B cell (primary cell): ENCODE data around the gene SLC38A1. TPM values are rescaled to one million over a fixed set of nuclear protein-coding genes. Genes with fewer than 3 reads are reported as not detected.

Experiments used
- ATAC-seq: fragments of 200-7000 bp; cut with Tn5 transposase; one replicate; pipeline ENCODE4 v1.10.0; 2021; ENCODE audit warnings: low read depth, mild to moderate bottlenecking, moderate number of reproducible peaks, moderate library complexity
- CTCF ChIA-PET: fragments of 350-600 bp; sonication (Branson Sonifier 250); formaldehyde crosslinking; loops from one replicate; lab custom pipeline; 2021; ENCODE audit warnings: antibody characterized with exemption, inconsistent platforms; lab: Charles Lee
- POLR2A ChIA-PET: fragments of 350-600 bp; sonication (Branson Sonifier 250); formaldehyde crosslinking; loops from one replicate; lab custom pipeline; 2021; ENCODE audit warnings: antibody characterized with exemption; lab: Charles Lee
- DNase-seq: peaks from one replicate; pipeline ENCODE4 v3.0.0; 2013
- H2AFZ ChIP-seq: 2 replicates; pipeline ENCODE4 v1.6.1; 2012; ENCODE audit warnings: mild to moderate bottlenecking, low read depth, low read length; ENCODE audit not compliant: insufficient read depth, poor library complexity, severe bottlenecking
- H3K27ac ChIP-seq, 2 donors: 1 replicate in 1 of 2; 2 replicates in 1 of 2; pipeline ENCODE4 v1.5.1; 2012 to 2013; ENCODE audit warnings: low read length in 2 of 2, mild to moderate bottlenecking in 2 of 2, moderate library complexity in 1 of 2
- H3K27me3 ChIP-seq, 4 experiments: fragments of 200-600 bp in 1 of 4; sonication (generic) in 1 of 4; replicated peaks in 1 of 4; 1 replicate in 2 of 4; 2 replicates in 2 of 4; pipeline versions ENCODE4 v1.6.1 to v1.7.0; 2013 to 2016; ENCODE audit warnings: low read length in 3 of 4, mild to moderate bottlenecking in 2 of 4, mixed read lengths in 1 of 4, moderate library complexity in 1 of 4; ENCODE audit not compliant: insufficient read depth in 4 of 4, control insufficient read depth in 3 of 4; ENCODE audit errors: control extremely low read depth in 1 of 4
- H3K36me3 ChIP-seq, 2 experiments: replicated peaks in 1 of 2; 1 replicate in 1 of 2; 2 replicates in 1 of 2; pipeline versions ENCODE4 v1.6.1 to v1.7.1; 2013; ENCODE audit warnings: low read length in 1 of 2; ENCODE audit not compliant: insufficient read depth in 2 of 2, control insufficient read depth in 1 of 2; ENCODE audit errors: control extremely low read depth in 1 of 2, extremely low read depth in 1 of 2
- H3K4me1 ChIP-seq, 2 donors: fragments of 200-600 bp in 1 of 2; sonication (generic) in 1 of 2; 1 replicate in 1 of 2; 2 replicates in 1 of 2; pipeline versions ENCODE4 v1.5.1 to v1.6.1; 2013 to 2017; ENCODE audit warnings: low read length in 2 of 2; ENCODE audit not compliant: control insufficient read depth in 2 of 2, insufficient read depth in 2 of 2
- H3K4me2 ChIP-seq: replicated peaks from 2 replicates; pipeline ENCODE3; 2012; ENCODE audit warnings: mild to moderate bottlenecking, low read depth, low read length; ENCODE audit not compliant: poor library complexity, severe bottlenecking
- H3K4me3 ChIP-seq, 5 experiments: fragments of 200-600 bp in 1 of 5; sonication (generic) in 1 of 5; 1 replicate in 3 of 5; 2 replicates in 2 of 5; pipeline versions ENCODE4 v1.5.1 to v1.7.0; 2011 to 2016; ENCODE audit warnings: low read length in 4 of 5, mild to moderate bottlenecking in 4 of 5, low read depth in 2 of 5, control low read depth in 1 of 5, moderate library complexity in 1 of 5; ENCODE audit not compliant: insufficient read depth in 1 of 5; ENCODE audit errors: control extremely low read depth in 1 of 5, extremely low read depth in 1 of 5
- H3K79me2 ChIP-seq: fragments of 200-600 bp; sonication (generic); one replicate; pipeline ENCODE4 v1.6.0; 2016; ENCODE audit warnings: low read length; ENCODE audit not compliant: control insufficient read depth, insufficient read depth
- H3K9ac ChIP-seq: fragments of 200-600 bp; sonication (generic); 2 replicates; pipeline ENCODE4 v1.6.1; 2017; ENCODE audit warnings: mild to moderate bottlenecking, low read length, moderate library complexity
- H3K9me3 ChIP-seq, 3 donors: one replicate each; pipeline versions ENCODE4 v1.6.1 to v1.7.1; 2013; ENCODE audit warnings: low read length in 2 of 3; ENCODE audit not compliant: control insufficient read depth in 2 of 3, insufficient read depth in 1 of 3; ENCODE audit errors: control extremely low read depth in 1 of 3
- H4K20me1 ChIP-seq: 2 replicates; pipeline ENCODE4 v1.6.0; 2012; ENCODE audit warnings: mild to moderate bottlenecking, low read length; ENCODE audit not compliant: insufficient read depth, control insufficient read depth, poor library complexity, severe bottlenecking
- H3K27ac Mint-ChIP-seq: one replicate; pipeline ENCODE4 v1.8.0; 2021; ENCODE audit warnings: mixed read lengths
- H3K27me3 Mint-ChIP-seq: one replicate; pipeline ENCODE4 v1.8.0; 2021; ENCODE audit warnings: mixed read lengths
- H3K4me1 Mint-ChIP-seq: one replicate; pipeline ENCODE4 v1.8.0; 2021; ENCODE audit warnings: mixed read lengths
- H3K4me3 Mint-ChIP-seq: one replicate; pipeline ENCODE4 v1.8.0; 2021; ENCODE audit warnings: mixed read lengths
- H3K9me3 Mint-ChIP-seq: one replicate; pipeline ENCODE4 v1.8.0; 2022; ENCODE audit warnings: mixed read lengths; ENCODE audit not compliant: insufficient read depth
- EZH2 ChIP-seq: IDR thresholded peaks from 2 replicates; pipeline ENCODE4 v1.6.1; 2012; ENCODE audit warnings: borderline replicate concordance, low read depth, mild to moderate bottlenecking, moderate library complexity, low read length; ENCODE audit not compliant: insufficient read depth, poor library complexity, severe bottlenecking
- WGBS: methylation state at CpG from one replicate; pipeline ENCODE4 v1.1.5; 2013; ENCODE audit warnings: missing lambda C conversion rate; ENCODE audit not compliant: insufficient coverage; 5-methylcytosine and 5-hydroxymethylcytosine counted together
- intact Hi-C: fragments of 100-400 bp; cut with micrococcal nuclease; formaldehyde crosslinking; loops from one replicate; pipeline ENCODE4 v1.10.0; 2022
- polyA plus RNA-seq: library from polyadenylated mRNA; depleted of rRNA; stranded (reverse); fragments of >200 nt; gene quantifications from 2 replicates; pipeline ENCODE4 v1.2.3, GENCODE V29; 2012
- total RNA-seq, 2 donors: library from RNA; stranded (reverse); fragments of 120-200 nt in 1 of 2; gene quantifications; 1 replicate in 1 of 2; 2 replicates in 1 of 2; pipeline versions ENCODE4 v1.2.3 to v1.2.4, GENCODE V29; 2013 to 2022
- TF ChIP-seq, protein P1 (sequence below): fragments of 200-600 bp; IDR thresholded peaks from one replicate; pipeline ENCODE4 v1.8.0; 2022; ENCODE audit warnings: antibody characterized with exemption, mild to moderate bottlenecking

Gene SLC38A1
- total and polyA plus RNA-seq, 2 donors (not counting 1 experiment from before 2014, with no cell fraction given) = 38.1 to 205 TPM

GRCh38 chr12:46266869-46267574 is 1.8 kb downstream of the SLC38A1 start:
- ATAC-seq = peak; percentile 16
- peak overlapping the region; percentile 3 for H2AFZ ChIP-seq
- intact Hi-C loops = loop anchor here (1.0 to 5.0 kb wide), 3 partner anchors 48 to 120 kb away; no protein-coding TSS in a partner anchor
- H4K20me1 ChIP-seq = peaks cover 59% of the 10 kb centered on the region
- peaks cover 78% of the 10 kb centered on the region for H3K79me2 ChIP-seq
- peak overlapping the region; percentile 97 for H3K9ac ChIP-seq
- no peaks in the 10 kb centered on the region for H3K9me3 ChIP-seq
- H3K36me3 ChIP-seq = peaks cover 0 to 4% of the 10 kb centered on the region in 2 experiments
- H3K27ac ChIP-seq = peak overlapping the region; percentile 91 to 94
- under 1% methylated on average over 30 of the region's 33 CpGs for WGBS
- peak overlapping the region; percentile 70 to 98 (median 96) for H3K4me3 ChIP-seq
- peak overlapping the region; percentile 94 for H3K4me2 ChIP-seq
- peak; percentile 87 for DNase-seq
- peaks cover 52 to 53% of the 10 kb centered on the region in 2 donors for H3K4me1 ChIP-seq
- Mint-ChIP-seq H3K27ac (no peak overlapping the region), H3K4me3 (no peak overlapping the region), H3K9me3 (no peaks in the 10 kb centered on the region), H3K27me3 (no peaks in the 10 kb centered on the region), H3K4me1 (peaks cover 33% of the 10 kb centered on the region)
- POLR2A ChIA-PET = interaction anchor here (0.8 to 1.3 kb wide), 3 partner anchors 11 to 49 kb away, joined by 3 read pairs; no protein-coding TSS in a partner anchor
- TF ChIP-seq, protein P1, sequence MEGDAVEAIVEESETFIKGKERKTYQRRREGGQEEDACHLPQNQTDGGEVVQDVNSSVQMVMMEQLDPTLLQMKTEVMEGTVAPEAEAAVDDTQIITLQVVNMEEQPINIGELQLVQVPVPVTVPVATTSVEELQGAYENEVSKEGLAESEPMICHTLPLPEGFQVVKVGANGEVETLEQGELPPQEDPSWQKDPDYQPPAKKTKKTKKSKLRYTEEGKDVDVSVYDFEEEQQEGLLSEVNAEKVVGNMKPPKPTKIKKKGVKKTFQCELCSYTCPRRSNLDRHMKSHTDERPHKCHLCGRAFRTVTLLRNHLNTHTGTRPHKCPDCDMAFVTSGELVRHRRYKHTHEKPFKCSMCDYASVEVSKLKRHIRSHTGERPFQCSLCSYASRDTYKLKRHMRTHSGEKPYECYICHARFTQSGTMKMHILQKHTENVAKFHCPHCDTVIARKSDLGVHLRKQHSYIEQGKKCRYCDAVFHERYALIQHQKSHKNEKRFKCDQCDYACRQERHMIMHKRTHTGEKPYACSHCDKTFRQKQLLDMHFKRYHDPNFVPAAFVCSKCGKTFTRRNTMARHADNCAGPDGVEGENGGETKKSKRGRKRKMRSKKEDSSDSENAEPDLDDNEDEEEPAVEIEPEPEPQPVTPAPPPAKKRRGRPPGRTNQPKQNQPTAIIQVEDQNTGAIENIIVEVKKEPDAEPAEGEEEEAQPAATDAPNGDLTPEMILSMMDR = no peak
- TF ChIP-seq EZH2 = no peak
- CTCF ChIA-PET = interaction anchor here (0.9 to 1.1 kb wide), 2 partner anchors 36 to 113 kb away, joined by 3 to 4 read pairs; no protein-coding TSS in a partner anchor
- H3K27me3 ChIP-seq = no peaks in the 10 kb centered on the region

DNA sequence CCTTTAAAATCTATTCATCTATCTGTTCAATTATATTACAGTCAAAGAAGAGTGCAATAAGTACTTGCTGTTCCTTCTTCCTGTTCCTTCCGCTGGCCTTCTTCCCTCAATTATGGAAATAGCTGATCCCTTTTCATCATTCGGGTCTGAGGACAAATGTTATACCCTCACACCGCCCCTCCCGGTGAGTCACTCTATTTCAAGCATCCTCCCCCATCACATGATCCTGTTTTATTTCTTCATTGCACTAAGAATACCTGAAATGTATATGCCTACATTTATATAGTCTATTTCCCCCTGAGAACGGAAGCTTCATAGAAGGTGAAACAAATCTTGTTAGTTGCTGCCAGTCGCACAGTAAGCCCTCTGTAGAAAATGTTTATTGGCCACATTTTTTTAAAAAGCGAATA is 2.5 kb downstream of the SLC38A1 start:
- Histone ChIP-seq H3K36me3 (peaks cover 0 to 4% of the 10 kb centered on the region in 2 experiments), H2AFZ (peak overlapping the region; percentile 3), H3K79me2 (peaks cover 85% of the 10 kb centered on the region), H3K9ac (peak overlapping the region; percentile 97), H3K4me3 (peak overlapping the region; percentile 70 to 98 (median 96)), H3K4me2 (peak overlapping the region; percentile 94), H3K4me1 (peaks cover 58 to 59% of the 10 kb centered on the region in 2 donors), H3K27ac (peak overlapping the region; percentile 91 to 94), H4K20me1 (peaks cover 66% of the 10 kb centered on the region), H3K9me3 (no peaks in the 10 kb centered on the region), H3K27me3 (no peaks in the 10 kb centered on the region)
- no peak overlapping the region for H3K4me3 Mint-ChIP-seq
- DNase-seq (peak; percentile 72), ATAC-seq (no peak)
- H3K27me3 Mint-ChIP-seq = no peaks in the 10 kb centered on the region
- peaks cover 29% of the 10 kb centered on the region for H3K4me1 Mint-ChIP-seq
- WGBS = 14% methylated on average over 5 of the region's 7 CpGs
- TF ChIP-seq, protein P1 = no peak
- TF ChIP-seq EZH2 = no peak
- ChIA-PET POLR2A (interaction anchor here (0.8 to 1.3 kb wide), 3 partner anchors 10 to 49 kb away, joined by 3 read pairs; no protein-coding TSS in a partner anchor), CTCF (interaction anchor here (0.9 to 1.1 kb wide), 2 partner anchors 37 to 112 kb away, joined by 3 to 4 read pairs; no protein-coding TSS in a partner anchor)
- H3K9me3 Mint-ChIP-seq = no peaks in the 10 kb centered on the region
- no peak overlapping the region for H3K27ac Mint-ChIP-seq
- intact Hi-C loops = loop anchor here (2.0 to 5.0 kb wide), 2 partner anchors 48 to 121 kb away; no protein-coding TSS in a partner anchor
